GM23338 (cell line): Measurements from ENCODE around the gene CD6.

Experiments used
- EZH2 ChIP-seq: fragments of 200-600 bp; sonication (generic); IDR thresholded peaks from one replicate; pipeline ENCODE4 v1.8.0; 2017; ENCODE audit warnings: antibody characterized with exemption, mild to moderate bottlenecking, low read depth; ENCODE audit not compliant: unreplicated experiment
- TF ChIP-seq, protein P1 (sequence below): IDR thresholded peaks from one replicate; pipeline ENCODE4 v1.6.1; 2018; ENCODE audit warnings: antibody characterized with exemption; ENCODE audit not compliant: unreplicated experiment
- TF ChIP-seq, protein P2 (sequence below), 2 experiments: fragments of 200-600 bp in 1 of 2; sonication (generic) in 1 of 2; conservative IDR thresholded peaks; 2 replicates each; pipeline versions ENCODE4 v1.5.1 to v1.6.1; 2016 to 2017; ENCODE audit warnings: antibody characterized with exemption in 2 of 2, low read depth in 2 of 2, mild to moderate bottlenecking in 2 of 2, moderate library complexity in 1 of 2

DNA sequence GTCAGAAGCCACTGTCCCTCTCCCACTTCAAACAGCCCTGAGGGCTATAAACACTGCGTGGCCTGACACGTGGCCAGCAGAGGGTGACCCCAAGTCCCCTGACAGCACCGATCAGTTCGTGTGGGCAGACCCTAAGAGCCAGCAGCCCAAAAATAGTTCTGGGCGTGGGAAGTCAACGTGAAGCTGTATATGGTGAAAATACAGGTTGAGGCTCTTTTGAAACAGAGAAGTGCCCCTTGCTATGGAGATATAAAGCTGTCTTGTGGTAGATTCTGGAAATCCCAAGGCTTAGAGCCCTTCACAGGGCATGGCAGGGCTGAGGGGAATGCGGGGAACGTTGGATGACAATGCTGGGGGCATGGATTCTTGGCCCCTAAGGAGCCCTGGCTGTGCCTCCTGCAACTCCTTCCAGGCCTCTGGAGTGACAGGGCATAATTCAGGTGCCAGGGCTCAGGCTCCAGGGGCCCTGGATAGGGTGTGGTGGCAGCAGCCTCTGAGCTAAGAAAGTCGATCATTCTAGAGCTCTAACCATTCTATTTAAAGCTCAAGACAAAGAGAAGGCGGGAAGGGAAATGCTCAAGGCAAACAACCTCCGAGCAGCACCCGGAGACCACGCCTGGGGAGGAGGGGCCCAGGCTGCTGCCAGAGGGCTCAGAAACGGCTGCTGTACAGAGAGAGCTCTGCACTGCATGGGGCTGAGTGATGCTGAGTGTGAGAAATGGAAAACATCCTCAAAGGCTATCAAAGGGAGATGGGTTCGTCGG lies 70.5 kb downstream of the CD6 start:
- TF ChIP-seq, protein P1, sequence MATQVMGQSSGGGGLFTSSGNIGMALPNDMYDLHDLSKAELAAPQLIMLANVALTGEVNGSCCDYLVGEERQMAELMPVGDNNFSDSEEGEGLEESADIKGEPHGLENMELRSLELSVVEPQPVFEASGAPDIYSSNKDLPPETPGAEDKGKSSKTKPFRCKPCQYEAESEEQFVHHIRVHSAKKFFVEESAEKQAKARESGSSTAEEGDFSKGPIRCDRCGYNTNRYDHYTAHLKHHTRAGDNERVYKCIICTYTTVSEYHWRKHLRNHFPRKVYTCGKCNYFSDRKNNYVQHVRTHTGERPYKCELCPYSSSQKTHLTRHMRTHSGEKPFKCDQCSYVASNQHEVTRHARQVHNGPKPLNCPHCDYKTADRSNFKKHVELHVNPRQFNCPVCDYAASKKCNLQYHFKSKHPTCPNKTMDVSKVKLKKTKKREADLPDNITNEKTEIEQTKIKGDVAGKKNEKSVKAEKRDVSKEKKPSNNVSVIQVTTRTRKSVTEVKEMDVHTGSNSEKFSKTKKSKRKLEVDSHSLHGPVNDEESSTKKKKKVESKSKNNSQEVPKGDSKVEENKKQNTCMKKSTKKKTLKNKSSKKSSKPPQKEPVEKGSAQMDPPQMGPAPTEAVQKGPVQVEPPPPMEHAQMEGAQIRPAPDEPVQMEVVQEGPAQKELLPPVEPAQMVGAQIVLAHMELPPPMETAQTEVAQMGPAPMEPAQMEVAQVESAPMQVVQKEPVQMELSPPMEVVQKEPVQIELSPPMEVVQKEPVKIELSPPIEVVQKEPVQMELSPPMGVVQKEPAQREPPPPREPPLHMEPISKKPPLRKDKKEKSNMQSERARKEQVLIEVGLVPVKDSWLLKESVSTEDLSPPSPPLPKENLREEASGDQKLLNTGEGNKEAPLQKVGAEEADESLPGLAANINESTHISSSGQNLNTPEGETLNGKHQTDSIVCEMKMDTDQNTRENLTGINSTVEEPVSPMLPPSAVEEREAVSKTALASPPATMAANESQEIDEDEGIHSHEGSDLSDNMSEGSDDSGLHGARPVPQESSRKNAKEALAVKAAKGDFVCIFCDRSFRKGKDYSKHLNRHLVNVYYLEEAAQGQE: no peak
- no peak for TF ChIP-seq EZH2
- TF ChIP-seq, protein P2, sequence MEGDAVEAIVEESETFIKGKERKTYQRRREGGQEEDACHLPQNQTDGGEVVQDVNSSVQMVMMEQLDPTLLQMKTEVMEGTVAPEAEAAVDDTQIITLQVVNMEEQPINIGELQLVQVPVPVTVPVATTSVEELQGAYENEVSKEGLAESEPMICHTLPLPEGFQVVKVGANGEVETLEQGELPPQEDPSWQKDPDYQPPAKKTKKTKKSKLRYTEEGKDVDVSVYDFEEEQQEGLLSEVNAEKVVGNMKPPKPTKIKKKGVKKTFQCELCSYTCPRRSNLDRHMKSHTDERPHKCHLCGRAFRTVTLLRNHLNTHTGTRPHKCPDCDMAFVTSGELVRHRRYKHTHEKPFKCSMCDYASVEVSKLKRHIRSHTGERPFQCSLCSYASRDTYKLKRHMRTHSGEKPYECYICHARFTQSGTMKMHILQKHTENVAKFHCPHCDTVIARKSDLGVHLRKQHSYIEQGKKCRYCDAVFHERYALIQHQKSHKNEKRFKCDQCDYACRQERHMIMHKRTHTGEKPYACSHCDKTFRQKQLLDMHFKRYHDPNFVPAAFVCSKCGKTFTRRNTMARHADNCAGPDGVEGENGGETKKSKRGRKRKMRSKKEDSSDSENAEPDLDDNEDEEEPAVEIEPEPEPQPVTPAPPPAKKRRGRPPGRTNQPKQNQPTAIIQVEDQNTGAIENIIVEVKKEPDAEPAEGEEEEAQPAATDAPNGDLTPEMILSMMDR (conservative IDR thresholded peaks at IDR 0.05; ENCODE audit: low read depth in 2 of 2): no peak
